Endothelial cell (in vitro differentiated cells): Measurements from ENCODE around the gene SUCNR1. TPM values are rescaled to one million over a fixed set of nuclear protein-coding genes. Genes with fewer than 3 reads are reported as not detected.

ENCODE experiments used
- DNase-seq: peaks from one replicate; pipeline ENCODE4 v3.0.0; 2021; ENCODE audit warnings: low spot score
- H3K27ac Mint-ChIP-seq: one replicate; pipeline ENCODE4 v1.8.0; 2021; ENCODE audit warnings: mixed read lengths, inconsistent platforms; ENCODE audit not compliant: unreplicated experiment
- H3K27me3 Mint-ChIP-seq: one replicate; pipeline ENCODE4 v1.8.0; 2021; ENCODE audit warnings: mild to moderate bottlenecking, moderate library complexity, mixed read lengths, inconsistent platforms; ENCODE audit not compliant: unreplicated experiment
- H3K36me3 Mint-ChIP-seq: one replicate; pipeline ENCODE4 v1.8.0; 2021; ENCODE audit warnings: mild to moderate bottlenecking, low read depth, mixed read lengths, inconsistent platforms; ENCODE audit not compliant: unreplicated experiment
- H3K4me1 Mint-ChIP-seq: one replicate; pipeline ENCODE4 v1.8.0; 2021; ENCODE audit warnings: mild to moderate bottlenecking, mixed read lengths, inconsistent platforms; ENCODE audit not compliant: unreplicated experiment
- H3K4me3 Mint-ChIP-seq: one replicate; pipeline ENCODE4 v1.8.0; 2021; ENCODE audit warnings: mild to moderate bottlenecking, mixed read lengths, inconsistent platforms; ENCODE audit not compliant: unreplicated experiment
- H3K9me3 Mint-ChIP-seq: one replicate; pipeline ENCODE4 v1.8.0; 2021; ENCODE audit warnings: mixed read lengths, inconsistent platforms; ENCODE audit not compliant: unreplicated experiment
- CTCF ChIP-seq: fragments of 200-600 bp; sonication (generic); IDR thresholded peaks from one replicate; pipeline ENCODE4 v1.5.0; 2021; ENCODE audit warnings: antibody characterized with exemption; ENCODE audit not compliant: unreplicated experiment
- total RNA-seq: library from RNA; stranded (reverse); fragmentation: NEBNext Ultra II Directional; extraction: Animal tissue kit (Norgen Biotek cat#: 25700); gene quantifications from one replicate; pipeline ENCODE4 v1.2.1, GENCODE V29; 2021; ENCODE audit not compliant: unreplicated experiment

SUCNR1 gene
- total RNA-seq, 1 donor from 2014 or later: 0.05 TPM

- no peaks in the 10 kb centered on the region for H3K4me1 Mint-ChIP-seq
- no peak for TF ChIP-seq CTCF
- peaks cover 5% of the 10 kb centered on the region for H3K9me3 Mint-ChIP-seq
Observed at GRCh38 chr3:151852074-151852811, 21.2 kb upstream of the SUCNR1 start.

GRCh38 chr3:151856118-151856517, 17.3 kb upstream of the SUCNR1 start:
- TF ChIP-seq CTCF: no peak
- Mint-ChIP-seq H3K4me3 (no peak overlapping the region), H3K9me3 (no peaks in the 10 kb centered on the region), H3K4me1 (peaks cover 4% of the 10 kb centered on the region), H3K36me3 (no peaks in the 10 kb centered on the region), H3K27ac (no peak overlapping the region), H3K27me3 (no peaks in the 10 kb centered on the region)
- DNase-seq: no peak

More at GRCh38 chr3:151852074-151852811, 21.2 kb upstream of the SUCNR1 start:
- no peaks in the 10 kb centered on the region for H3K36me3 Mint-ChIP-seq
- no peak overlapping the region for H3K27ac Mint-ChIP-seq
- no peak overlapping the region for H3K4me3 Mint-ChIP-seq
- H3K27me3 Mint-ChIP-seq: no peaks in the 10 kb centered on the region
- DNase-seq: no peak

GRCh38 chr3:151856641-151857040, 16.8 kb upstream of the SUCNR1 start:
- Mint-ChIP-seq H3K27me3 (no peaks in the 10 kb centered on the region), H3K36me3 (no peaks in the 10 kb centered on the region), H3K27ac (no peak overlapping the region), H3K4me3 (no peak overlapping the region), H3K9me3 (no peaks in the 10 kb centered on the region), H3K4me1 (peaks cover 4% of the 10 kb centered on the region)
- TF ChIP-seq CTCF: no peak
- no peak for DNase-seq

GRCh38 chr3:151859233-151859673, 14.2 kb upstream of the SUCNR1 start:
- Mint-ChIP-seq H3K9me3 (no peaks in the 10 kb centered on the region), H3K4me1 (peaks cover 4% of the 10 kb centered on the region), H3K27me3 (no peaks in the 10 kb centered on the region), H3K4me3 (no peak overlapping the region), H3K36me3 (no peaks in the 10 kb centered on the region), H3K27ac (no peak overlapping the region)
- no peak for DNase-seq
- no peak for TF ChIP-seq CTCF

GRCh38 chr3:151859905-151860304, 13.5 kb upstream of the SUCNR1 start:
- DNase-seq: no peak
- H3K27me3 Mint-ChIP-seq: no peaks in the 10 kb centered on the region
- no peaks in the 10 kb centered on the region for H3K36me3 Mint-ChIP-seq
- H3K9me3 Mint-ChIP-seq: no peaks in the 10 kb centered on the region
- H3K4me1 Mint-ChIP-seq: peaks cover 4% of the 10 kb centered on the region
- no peak overlapping the region for H3K4me3 Mint-ChIP-seq
- no peak for TF ChIP-seq CTCF
- H3K27ac Mint-ChIP-seq: no peak overlapping the region
